GM19351 (cell line): Measurements from ENCODE around the gene AFAP1.

Experiments used
- ATAC-seq: cut with Tn5 transposase; IDR thresholded peaks from one replicate; pipeline ENCODE4 v1.9.1; 2021; ENCODE audit warnings: mild to moderate bottlenecking, moderate library complexity; ENCODE audit not compliant: unreplicated experiment

The AFAP1 gene

GRCh38 chr4:7762376-7763030 is 177.2 kb downstream of the AFAP1 start:
- no peak for ATAC-seq

GRCh38 chr4:7761720-7762119 is 177.9 kb downstream of the AFAP1 start:
- peak; percentile 81 for ATAC-seq

DNA sequence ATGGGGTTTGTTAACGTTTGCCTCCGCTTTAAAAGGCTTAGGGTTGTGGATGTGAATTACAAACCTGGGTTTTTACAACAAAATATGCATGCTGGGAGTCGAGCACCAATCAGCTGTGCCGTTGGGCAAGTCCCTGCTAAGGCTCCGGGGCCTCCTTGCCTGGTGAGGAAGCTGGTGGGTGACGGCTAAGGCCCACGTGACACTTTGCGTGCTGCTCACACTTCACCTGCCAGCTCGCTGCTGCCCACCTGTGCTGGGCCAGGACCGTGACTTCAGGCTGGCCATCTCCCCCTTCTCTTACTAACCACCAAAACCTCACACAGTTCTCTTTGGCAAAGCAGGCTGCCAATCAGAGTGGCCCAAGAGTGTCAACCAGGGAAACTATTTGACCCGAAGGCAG is 178.3 kb downstream of the AFAP1 start:
- ATAC-seq = no peak

DNA sequence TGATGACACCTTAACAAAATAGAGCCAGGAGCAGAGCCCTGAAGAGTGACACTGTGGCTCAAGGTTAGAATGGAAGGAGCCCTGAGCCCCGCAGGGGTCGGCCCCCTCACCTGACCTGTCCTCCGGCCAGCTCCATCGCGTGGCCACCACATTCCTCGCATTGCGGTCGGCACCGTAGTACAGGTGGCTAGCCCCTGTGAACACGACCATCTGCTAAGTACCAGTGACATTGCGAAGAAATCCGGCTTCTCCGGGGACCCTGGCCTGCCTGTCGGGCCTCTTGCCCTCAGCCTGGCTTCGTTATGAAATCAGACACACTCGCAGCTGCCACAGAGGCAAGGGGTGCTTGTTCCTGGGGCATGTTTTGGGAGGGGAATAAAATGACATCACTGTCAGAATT is 179.0 kb downstream of the AFAP1 start:
- ATAC-seq = no peak

GRCh38 chr4:7760228-7760627 is 179.4 kb downstream of the AFAP1 start:
- ATAC-seq = no peak

DNA sequence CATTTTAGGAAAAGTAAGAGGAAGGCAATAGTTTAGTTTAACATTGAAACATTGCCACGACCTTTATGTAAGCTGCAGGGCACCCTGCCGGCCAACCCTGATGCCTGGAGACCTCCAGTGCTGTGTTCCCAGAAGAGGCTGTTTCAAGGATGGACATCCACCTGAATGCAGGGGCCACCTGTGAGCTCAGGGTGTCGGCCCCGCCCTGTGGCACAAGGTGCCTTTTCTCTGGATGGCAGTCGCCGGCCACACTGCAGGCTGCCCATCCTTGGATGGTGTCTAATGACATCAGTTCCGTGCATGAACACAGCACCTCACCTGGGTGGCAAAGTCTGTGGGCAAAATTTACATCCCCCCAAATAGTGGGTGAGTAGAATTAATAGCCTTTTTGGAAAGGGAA is 180.0 kb downstream of the AFAP1 start:
- no peak for ATAC-seq

- peak; percentile 55 for ATAC-seq
Measured at GRCh38 chr4:7759216-7759615, 180.4 kb downstream of the AFAP1 start.

- no peak for ATAC-seq
Measured at GRCh38 chr4:7758476-7758875, 181.2 kb downstream of the AFAP1 start.

GRCh38 chr4:7757501-7758471 is 181.9 kb downstream of the AFAP1 start:
- no peak for ATAC-seq

GRCh38 chr4:7756561-7757355 is 182.9 kb downstream of the AFAP1 start:
- no peak for ATAC-seq

DNA sequence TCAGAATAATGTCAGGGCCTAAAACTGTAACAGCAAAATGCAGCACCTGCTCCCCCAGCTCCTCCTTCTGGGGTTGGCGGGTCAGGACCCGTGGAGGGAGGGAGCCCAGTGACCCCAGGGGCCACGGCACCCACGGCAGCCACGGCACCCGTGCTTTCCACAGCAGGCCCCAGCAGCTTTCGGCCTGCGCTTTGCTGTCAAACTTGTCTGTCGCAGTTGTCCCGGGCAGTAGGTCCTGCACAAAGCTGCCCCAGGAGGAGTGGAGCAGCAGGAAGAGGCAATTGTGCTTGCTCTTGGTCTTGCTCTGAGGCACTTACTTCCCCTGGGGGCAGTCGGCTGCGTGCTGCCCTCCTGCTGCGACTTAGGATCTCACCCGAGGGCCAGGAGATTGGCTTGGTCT is 183.6 kb downstream of the AFAP1 start:
- no peak for ATAC-seq

- no peak for ATAC-seq
Measured at GRCh38 chr4:7755561-7755960, 184.1 kb downstream of the AFAP1 start.

DNA sequence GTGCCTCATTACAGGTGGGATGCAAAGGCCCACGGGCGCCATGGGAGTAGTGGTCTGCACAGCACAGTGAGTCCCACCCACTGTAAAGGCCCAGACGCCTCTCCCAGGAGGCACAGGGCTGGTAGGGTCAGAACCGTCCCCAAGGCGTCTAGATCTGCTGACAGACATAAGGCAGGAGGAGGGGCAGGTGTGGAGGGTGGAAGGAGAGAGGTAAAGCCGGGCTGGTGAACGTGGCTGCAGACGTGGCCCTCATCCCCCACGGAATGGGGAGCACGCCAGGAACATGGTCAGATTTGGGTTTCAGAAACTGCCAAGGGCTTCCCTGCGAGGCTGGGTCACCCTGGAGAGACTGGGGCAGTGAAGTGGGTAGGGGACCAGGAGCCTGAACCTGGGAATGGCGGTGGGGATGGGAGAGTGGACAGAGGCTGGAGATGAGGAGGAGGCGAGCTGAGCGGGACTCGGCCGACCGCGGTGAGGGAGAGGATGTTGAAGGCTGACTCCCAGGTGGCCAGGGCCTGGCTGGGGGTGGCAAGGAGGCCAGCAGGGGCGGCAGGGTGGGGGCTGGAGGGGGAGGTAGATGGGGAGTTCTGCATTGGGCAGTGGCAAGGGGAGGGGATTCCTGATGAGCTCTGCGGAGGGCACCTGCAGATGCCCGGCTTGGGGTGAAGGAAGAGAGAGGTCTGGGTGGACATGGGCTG is 184.9 kb downstream of the AFAP1 start:
- ATAC-seq = no peak

GRCh38 chr4:7753931-7754465 is 185.7 kb downstream of the AFAP1 start:
- ATAC-seq = no peak

DNA sequence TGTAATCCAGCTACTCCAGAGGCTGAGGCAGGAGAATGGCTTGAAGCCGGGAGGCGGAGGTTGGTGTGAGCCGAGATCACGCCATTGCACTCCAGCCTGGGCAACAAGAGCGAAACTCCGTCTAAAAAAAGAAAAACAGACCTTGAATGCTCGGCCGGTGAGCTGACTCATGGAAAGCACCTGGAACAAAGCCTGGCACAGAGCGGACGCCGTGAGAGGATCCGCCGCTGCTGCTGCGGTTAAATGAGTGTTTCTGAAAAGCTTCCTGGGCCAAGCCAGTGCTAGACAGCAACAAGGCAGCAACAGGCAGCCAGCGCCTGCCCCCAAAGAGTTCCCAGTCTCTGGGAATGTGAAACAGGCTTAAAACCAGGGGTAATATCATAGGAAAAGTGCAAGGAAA is 186.4 kb downstream of the AFAP1 start:
- ATAC-seq = no peak

DNA sequence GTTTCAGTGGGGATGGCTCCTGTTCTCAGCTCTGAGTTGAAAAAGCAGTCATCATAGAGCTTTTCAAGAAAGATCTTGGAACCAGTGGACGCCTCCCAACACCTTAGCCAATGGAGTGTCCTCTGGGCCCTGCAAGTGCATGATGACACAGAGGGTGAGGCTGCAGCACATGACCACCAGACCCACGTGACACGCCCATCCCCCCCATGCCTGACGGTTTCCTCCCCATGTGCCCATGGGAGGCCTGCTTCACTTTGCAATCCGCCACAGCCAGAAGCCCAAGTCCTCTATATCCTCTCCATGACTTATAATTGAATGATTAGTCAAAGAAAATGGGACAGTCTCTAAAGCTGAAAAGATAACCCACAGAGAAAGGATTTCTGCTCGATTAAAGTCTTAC is 187.0 kb downstream of the AFAP1 start:
- no peak for ATAC-seq

DNA sequence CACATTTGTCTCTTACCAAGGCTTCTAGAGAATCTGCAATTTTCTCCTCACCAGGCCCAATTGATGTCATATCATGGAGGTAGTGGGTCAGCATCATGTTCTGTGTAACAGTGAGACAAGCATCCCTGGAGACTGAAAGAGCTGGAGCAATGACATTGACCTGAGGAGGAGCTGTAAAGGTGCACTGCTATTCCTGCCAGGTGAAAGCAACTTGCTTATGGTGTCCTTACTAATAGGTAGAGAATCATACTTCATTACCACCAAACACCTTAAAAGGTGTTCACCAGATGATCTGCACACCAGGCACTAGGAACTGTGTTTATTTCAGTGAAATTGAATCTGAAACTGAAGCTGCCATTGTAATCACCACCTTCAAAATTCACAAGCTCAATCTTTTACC is 188.7 kb downstream of the AFAP1 start:
- ATAC-seq = no peak

GRCh38 chr4:7750523-7750922 is 189.1 kb downstream of the AFAP1 start:
- ATAC-seq = no peak

GRCh38 chr4:7747566-7747965 is 192.1 kb downstream of the AFAP1 start:
- no peak for ATAC-seq

DNA sequence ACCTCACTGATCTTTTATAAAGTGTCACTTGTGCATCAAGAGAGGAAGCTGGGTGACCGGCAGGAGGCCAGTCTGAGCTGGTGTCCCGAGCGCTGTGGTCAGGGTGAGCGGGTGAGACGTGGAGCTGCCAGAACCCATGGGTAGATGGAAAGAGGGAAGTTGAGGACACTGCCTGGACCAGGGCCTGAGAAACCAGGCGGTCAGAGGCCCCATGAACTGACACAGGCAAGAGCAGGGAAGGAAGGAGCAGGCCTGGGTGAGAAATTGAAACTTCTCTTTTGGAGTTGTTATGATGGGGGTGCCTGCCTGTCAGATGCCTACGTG is 192.6 kb downstream of the AFAP1 start:
- no peak for ATAC-seq
